Measurements from ENCODE around the gene MYOD1.

- TF ChIP-seq GATA3 (IDR thresholded peaks at IDR 0.05; ENCODE audit: low read depth, low read length), result no peak
- no peak for TF ChIP-seq GATA2 (IDR thresholded peaks at IDR 0.05; ENCODE audit: low read depth, low read length)
These were observed 4.9 kb downstream of the MYOD1 start for GRCh38 chr11:17724020-17724908.
